ENCODE results near the gene NT5DC3.
"Not testable (repeated sequence)": the region's sequence is repeated elsewhere in the genome, so short reads cannot be mapped to it uniquely, and the experiment has no call there.

NT5DC3 gene

GRCh38 chr12:103855896-103856657, 15.0 kb upstream of the NT5DC3 start:
- H3K4me3 ChIP-seq (ENCODE audit: low read depth, low read length), result no peak overlapping the region

- H3K4me3 ChIP-seq (ENCODE audit: low read depth, low read length), result no peak overlapping the region
Observed at GRCh38 chr12:103855036-103855712, 14.1 kb upstream of the NT5DC3 start.

- no peak overlapping the region for H3K4me3 ChIP-seq (ENCODE audit: low read depth, low read length)
Observed at GRCh38 chr12:103854372-103854973, 13.4 kb upstream of the NT5DC3 start.

GRCh38 chr12:103852498-103852997, 11.5 kb upstream of the NT5DC3 start:
- H3K4me3 ChIP-seq (ENCODE audit: low read depth, low read length), result no peak overlapping the region

- H3K4me3 ChIP-seq (ENCODE audit: low read depth, low read length), result no peak overlapping the region
Observed at GRCh38 chr12:103851127-103851526, 10.1 kb upstream of the NT5DC3 start.

GRCh38 chr12:103850429-103850828, 9.4 kb upstream of the NT5DC3 start:
- no peak overlapping the region for H3K4me3 ChIP-seq (ENCODE audit: low read depth, low read length)

- H3K4me3 ChIP-seq (ENCODE audit: low read depth, low read length), result no peak overlapping the region
Observed at GRCh38 chr12:103848917-103849491, 8.0 kb upstream of the NT5DC3 start.

- H3K4me3 ChIP-seq (ENCODE audit: low read depth, low read length), result no peak overlapping the region
Observed at GRCh38 chr12:103848143-103848542, 7.1 kb upstream of the NT5DC3 start.

GRCh38 chr12:103846415-103846814, 5.4 kb upstream of the NT5DC3 start:
- H3K4me3 ChIP-seq (ENCODE audit: low read depth, low read length), result no peak overlapping the region

GRCh38 chr12:103844305-103844704, 3.3 kb upstream of the NT5DC3 start:
- H3K4me3 ChIP-seq (ENCODE audit: low read depth, low read length), result no peak overlapping the region

GRCh38 chr12:103841690-103842584, 903 bp upstream of the NT5DC3 start:
- H3K4me3 ChIP-seq (ENCODE audit: low read depth, low read length), result peak overlapping the region; percentile 70

GRCh38 chr12:103840462-103840875, 565 bp downstream of the NT5DC3 start:
- H3K4me3 ChIP-seq (ENCODE audit: low read depth, low read length), result peak overlapping the region; percentile 79

GRCh38 chr12:103839609-103840461, 1.2 kb downstream of the NT5DC3 start:
- H3K4me3 ChIP-seq (ENCODE audit: low read depth, low read length), result peak overlapping the region; percentile 79

- H3K4me3 ChIP-seq (ENCODE audit: low read depth, low read length), result no peak overlapping the region
Observed at GRCh38 chr12:103839103-103839502, 1.9 kb downstream of the NT5DC3 start.

GRCh38 chr12:103838254-103838914, 2.6 kb downstream of the NT5DC3 start:
- H3K4me3 ChIP-seq (ENCODE audit: low read depth, low read length), result no peak overlapping the region

- H3K4me3 ChIP-seq (ENCODE audit: low read depth, low read length), result no peak overlapping the region
Observed at GRCh38 chr12:103836345-103836744, 4.7 kb downstream of the NT5DC3 start.

- H3K4me3 ChIP-seq (ENCODE audit: low read depth, low read length), result not testable (repeated sequence)
Observed at GRCh38 chr12:103835747-103836335, 5.2 kb downstream of the NT5DC3 start.

GRCh38 chr12:103834942-103835341, 6.1 kb downstream of the NT5DC3 start:
- H3K4me3 ChIP-seq (ENCODE audit: low read depth, low read length), result no peak overlapping the region

GRCh38 chr12:103833891-103834290, 7.1 kb downstream of the NT5DC3 start:
- H3K4me3 ChIP-seq (ENCODE audit: low read depth, low read length), result no peak overlapping the region
